GM18508 (cell line): ENCODE data around the gene CRABP2.

ENCODE experiments used
- ATAC-seq: cut with Tn5 transposase; IDR thresholded peaks from one replicate; pipeline ENCODE4 v1.9.1; 2021; ENCODE audit warnings: moderate number of reproducible peaks; ENCODE audit not compliant: insufficient read depth, unreplicated experiment

CRABP2 gene

GRCh38 chr1:156711011-156711817, 5.8 kb upstream of the CRABP2 start:
- no peak for ATAC-seq

- ATAC-seq: no peak
These were observed 4.5 kb upstream of the CRABP2 start for GRCh38 chr1:156709757-156710489.

- no peak for ATAC-seq
These were observed 3.6 kb upstream of the CRABP2 start for GRCh38 chr1:156709031-156709430.

GRCh38 chr1:156708218-156708661, 2.9 kb upstream of the CRABP2 start:
- no peak for ATAC-seq

- no peak for ATAC-seq
These were observed 2.2 kb upstream of the CRABP2 start for GRCh38 chr1:156707417-156708217.

- ATAC-seq: no peak
These were observed 1.5 kb upstream of the CRABP2 start for GRCh38 chr1:156706657-156707416.

GRCh38 chr1:156705918-156706656, 704 bp upstream of the CRABP2 start:
- no peak for ATAC-seq

- ATAC-seq: no peak
These were observed 458 bp downstream of the CRABP2 start for GRCh38 chr1:156704930-156705320.

GRCh38 chr1:156704166-156704711, 1.1 kb downstream of the CRABP2 start:
- no peak for ATAC-seq

- no peak for ATAC-seq
These were observed 1.6 kb downstream of the CRABP2 start for GRCh38 chr1:156703741-156704140.

- no peak for ATAC-seq
These were observed 2.0 kb downstream of the CRABP2 start for GRCh38 chr1:156703336-156703735.

- no peak for ATAC-seq
These were observed 4.4 kb downstream of the CRABP2 start for GRCh38 chr1:156700736-156701531.

GRCh38 chr1:156698995-156699394, 6.4 kb downstream of the CRABP2 start:
- no peak for ATAC-seq

- no peak for ATAC-seq
These were observed 7.9 kb downstream of the CRABP2 start for GRCh38 chr1:156697481-156697880.

- ATAC-seq: no peak
These were observed 8.6 kb downstream of the CRABP2 start for GRCh38 chr1:156696755-156697154.

- ATAC-seq: no peak
These were observed 10.8 kb downstream of the CRABP2 start for GRCh38 chr1:156694690-156694962.

- no peak for ATAC-seq
These were observed 11.3 kb downstream of the CRABP2 start for GRCh38 chr1:156693848-156694689.
